H1 (cell line): ENCODE data around the gene TBC1D16. TPM values are rescaled to one million over a fixed set of nuclear protein-coding genes. Genes with fewer than 3 reads are reported as not detected.

ENCODE experiments used
- CTCF ChIA-PET: fragments of 300-600 bp; sonication (Branson Sonifier 250); formaldehyde crosslinking; loops from one replicate; lab custom pipeline; 2021; ENCODE audit not compliant: partially characterized antibody; lab: Charles Lee
- POLR2A ChIA-PET: fragments of 300-600 bp; sonication (Branson Sonifier 250); formaldehyde crosslinking; loops from one replicate; lab custom pipeline; 2021; ENCODE audit warnings: inconsistent platforms; ENCODE audit not compliant: partially characterized antibody; lab: Charles Lee
- DNase-seq, 2 experiments: peaks; one replicate each; pipeline versions ENCODE4 v3.0.0 to v3.0.0-alpha.2; 2010 to 2022; ENCODE audit warnings: low spot score in 2 of 2, low read depth in 1 of 2, mixed read lengths in 1 of 2
- FAIRE-seq: peaks from 2 replicates; lab custom pipeline; 2011; peaks lifted over from hg19 to GRCh38; lab: Jason Lieb, UNC
- H2AFZ ChIP-seq: 2 replicates; pipeline ENCODE4 v1.8.1; 2012; ENCODE audit warnings: low read length, inconsistent platforms
- H2AK5ac ChIP-seq: 2 replicates; pipeline ENCODE4 v1.6.1; 2013; ENCODE audit warnings: low read depth, low read length
- H2BK120ac ChIP-seq: replicated peaks from 2 replicates; pipeline ENCODE3; 2013; ENCODE audit warnings: low read depth, low read length, inconsistent platforms
- H2BK12ac ChIP-seq: 2 replicates; pipeline ENCODE4 v1.6.1; 2013; ENCODE audit warnings: low read depth, low read length
- H2BK15ac ChIP-seq: 2 replicates; pipeline ENCODE4 v1.6.1; 2013; ENCODE audit warnings: low read length
- H2BK20ac ChIP-seq: 2 replicates; pipeline ENCODE4 v1.6.1; 2013; ENCODE audit warnings: low read length
- H2BK5ac ChIP-seq: 2 replicates; pipeline ENCODE4 v1.6.1; 2013; ENCODE audit warnings: low read depth, low read length
- H3K14ac ChIP-seq: 2 replicates; pipeline ENCODE4 v1.6.1; 2013; ENCODE audit warnings: inconsistent platforms; ENCODE audit not compliant: insufficient read length
- H3K18ac ChIP-seq: 2 replicates; pipeline ENCODE4 v1.6.1; 2013; ENCODE audit warnings: low read length; ENCODE audit errors: extremely low read depth
- H3K23ac ChIP-seq: 2 replicates; pipeline ENCODE4 v1.6.1; 2013; ENCODE audit warnings: inconsistent platforms; ENCODE audit not compliant: insufficient read length
- H3K23me2 ChIP-seq: 2 replicates; pipeline ENCODE4 v1.6.1; 2013; ENCODE audit warnings: low read depth, low read length
- H3K27ac ChIP-seq: 2 replicates; pipeline ENCODE4 v1.6.1; 2011; ENCODE audit warnings: low read depth, low read length, inconsistent platforms
- H3K27me3 ChIP-seq, 4 experiments: replicated peaks in 1 of 4; 1 replicate in 1 of 4; 2 replicates in 3 of 4; pipeline versions ENCODE4 v1.6.1 to v1.8.1; 2011 to 2013; ENCODE audit warnings: low read length in 3 of 4, mild to moderate bottlenecking in 3 of 4, inconsistent platforms in 2 of 4, mixed read lengths in 2 of 4, moderate library complexity in 1 of 4; ENCODE audit not compliant: control insufficient read depth in 3 of 4, insufficient read depth in 3 of 4; ENCODE audit errors: extremely low read depth in 1 of 4
- H3K36me3 ChIP-seq, 4 experiments: 2 replicates each; pipeline versions ENCODE4 v1.6.1 to v1.8.1; 2011 to 2013; ENCODE audit warnings: mild to moderate bottlenecking in 4 of 4, low read length in 3 of 4, moderate library complexity in 2 of 4, control low read depth in 1 of 4, inconsistent platforms in 1 of 4; ENCODE audit not compliant: insufficient read depth in 4 of 4, control insufficient read depth in 2 of 4
- H3K4ac ChIP-seq: replicated peaks from 2 replicates; pipeline ENCODE3; 2013; ENCODE audit warnings: low read length, low read depth, mixed read lengths, inconsistent platforms; ENCODE audit not compliant: insufficient read length
- H3K4me1 ChIP-seq, 4 experiments: replicated peaks in 1 of 4; 1 replicate in 1 of 4; 2 replicates in 3 of 4; pipeline versions ENCODE4 v1.6.1 to v1.8.1; 2011 to 2013; ENCODE audit warnings: low read length in 3 of 4, inconsistent platforms in 2 of 4, mixed read lengths in 1 of 4; ENCODE audit not compliant: insufficient read depth in 4 of 4, control insufficient read depth in 3 of 4
- H3K4me2 ChIP-seq, 2 experiments: 2 replicates each; pipeline versions ENCODE4 v1.6.1 to v1.8.1; 2011 to 2013; ENCODE audit warnings: low read depth in 2 of 2, low read length in 2 of 2, control low read depth in 1 of 2, inconsistent platforms in 1 of 2, mild to moderate bottlenecking in 1 of 2; ENCODE audit not compliant: insufficient read depth in 1 of 2
- H3K4me3 ChIP-seq, 4 experiments: fragments of 200-600, 300-600 bp in 1 of 4; sonication (generic), shearing (Covaris generic), sonication (Bioruptor Twin) in 1 of 4; 2 replicates each; pipeline versions ENCODE4 v1.5.1 to v1.8.1; 2011 to 2016; ENCODE audit warnings: low read length in 4 of 4, low read depth in 3 of 4, control low read depth in 2 of 4, inconsistent platforms in 2 of 4, mild to moderate bottlenecking in 2 of 4, mixed read lengths in 1 of 4, moderate library complexity in 1 of 4; ENCODE audit not compliant: insufficient read depth in 2 of 4; ENCODE audit errors: extremely low read depth in 1 of 4
- H3K56ac ChIP-seq: replicated peaks from 2 replicates; pipeline ENCODE3; 2013; ENCODE audit warnings: low read depth, mild to moderate bottlenecking, mixed read lengths, low read length, inconsistent platforms; ENCODE audit not compliant: insufficient read length
- H3K79me1 ChIP-seq: 2 replicates; pipeline ENCODE4 v1.6.1; 2013; ENCODE audit warnings: low read depth, low read length, control low read depth
- H3K79me2 ChIP-seq, 2 experiments: 2 replicates each; pipeline versions ENCODE4 v1.6.1 to v1.8.1; 2012 to 2013; ENCODE audit warnings: low read length in 2 of 2, mild to moderate bottlenecking in 2 of 2, inconsistent platforms in 1 of 2; ENCODE audit not compliant: insufficient read depth in 2 of 2, control insufficient read depth in 1 of 2
- H3K9ac ChIP-seq, 4 experiments: replicated peaks in 1 of 4; 1 replicate in 1 of 4; 2 replicates in 3 of 4; pipeline versions ENCODE4 v1.6.1 to v1.8.1; 2011 to 2013; ENCODE audit warnings: low read depth in 3 of 4, low read length in 3 of 4, control low read depth in 2 of 4, mild to moderate bottlenecking in 2 of 4, moderate library complexity in 2 of 4, inconsistent platforms in 1 of 4; ENCODE audit errors: extremely low read depth in 1 of 4
- H3K9me3 ChIP-seq, 2 experiments: 2 replicates each; pipeline versions ENCODE4 v1.6.1 to v1.8.1; 2012 to 2013; ENCODE audit warnings: mild to moderate bottlenecking in 2 of 2, moderate library complexity in 2 of 2, control low read depth in 1 of 2, inconsistent platforms in 1 of 2, low read depth in 1 of 2, low read length in 1 of 2, mixed read lengths in 1 of 2; ENCODE audit not compliant: insufficient read depth in 2 of 2
- H4K20me1 ChIP-seq, 2 experiments: replicated peaks in 1 of 2; 2 replicates each; pipeline versions ENCODE3 to v1.8.1; 2011 to 2013; ENCODE audit warnings: inconsistent platforms in 2 of 2, low read length in 2 of 2, mild to moderate bottlenecking in 1 of 2; ENCODE audit not compliant: insufficient read depth in 2 of 2, control insufficient read depth in 1 of 2
- H4K5ac ChIP-seq: 2 replicates; pipeline ENCODE4 v1.6.1; 2013; ENCODE audit warnings: low read length, low read depth, mixed read lengths, inconsistent platforms; ENCODE audit not compliant: insufficient read length
- H4K8ac ChIP-seq: 2 replicates; pipeline ENCODE4 v1.8.0; 2013; ENCODE audit warnings: mild to moderate bottlenecking, moderate library complexity, low read length, inconsistent platforms; ENCODE audit not compliant: insufficient read depth; ENCODE audit errors: extremely low read depth
- H4K91ac ChIP-seq: replicated peaks from 2 replicates; pipeline ENCODE3; 2013; ENCODE audit warnings: low read length, mixed read lengths, inconsistent platforms; ENCODE audit not compliant: insufficient read length
- ASH2L ChIP-seq: fragments of 200-600, 300-600 bp; sonication (generic); IDR thresholded peaks from one replicate; pipeline ENCODE4 v1.7.1; 2017; ENCODE audit warnings: low read length
- CBX5 ChIP-seq: fragments of 300-800, 300-1000 bp; sonication (generic); IDR thresholded peaks from 2 replicates; pipeline ENCODE4 v1.7.1; 2016; ENCODE audit warnings: antibody characterized with exemption, low read length, low read depth
- CTBP2 ChIP-seq: IDR thresholded peaks from 2 replicates; pipeline ENCODE4 v1.7.0; 2011; ENCODE audit warnings: borderline replicate concordance, mild to moderate bottlenecking, moderate library complexity, mixed read lengths, low read length; ENCODE audit not compliant: insufficient read depth, insufficient read length
- EP300 ChIP-seq, 2 experiments: IDR thresholded peaks; 1 replicate in 1 of 2; 2 replicates in 1 of 2; pipeline ENCODE4 v1.6.1; 2011 to 2012; ENCODE audit warnings: low read depth in 2 of 2, low read length in 2 of 2, mild to moderate bottlenecking in 2 of 2, borderline replicate concordance in 1 of 2, inconsistent platforms in 1 of 2, moderate library complexity in 1 of 2
- KDM4A ChIP-seq: IDR thresholded peaks from one replicate; pipeline ENCODE4 v1.7.1; 2012; ENCODE audit warnings: low read depth, mild to moderate bottlenecking, moderate library complexity, low read length, inconsistent platforms; ENCODE audit not compliant: severe bottlenecking
- POLR2A ChIP-seq, 2 experiments: IDR thresholded peaks; 1 replicate in 1 of 2; 2 replicates in 1 of 2; pipeline ENCODE4 v1.6.1; 2011; ENCODE audit warnings: low read depth in 2 of 2, low read length in 2 of 2, mild to moderate bottlenecking in 2 of 2; ENCODE audit errors: control extremely low read depth in 1 of 2
- POU5F1 ChIP-seq: IDR thresholded peaks from 2 replicates; pipeline ENCODE4 v1.6.1; 2011; ENCODE audit warnings: low read depth, mild to moderate bottlenecking, low read length, moderate library complexity
- RNF2 ChIP-seq: fragments of 200-900, 300-1000 bp; sonication (generic); IDR thresholded peaks from 2 replicates; pipeline ENCODE4 v1.7.1; 2016; ENCODE audit warnings: borderline replicate concordance, low read depth, mild to moderate bottlenecking, antibody characterized with exemption, low read length; ENCODE audit not compliant: poor library complexity, severe bottlenecking; ENCODE audit errors: missing control alignments
- SIRT6 ChIP-seq: IDR thresholded peaks from one replicate; pipeline ENCODE4 v1.7.1; 2012; ENCODE audit warnings: low read length, inconsistent platforms
- SUZ12 ChIP-seq: fragments of 200-600 bp; sonication (generic); IDR thresholded peaks from 2 replicates; pipeline ENCODE4 v1.6.1; 2012; ENCODE audit warnings: mild to moderate bottlenecking, inconsistent platforms, low read length, moderate library complexity, mixed read lengths
- WGBS, 2 experiments: shearing (Covaris generic) in 1 of 2; methylation state at CpG; one replicate each; pipeline versions ENCODE4 v1.1.6 to v1.1.7; 2013 to 2015; ENCODE audit warnings: low lambda C conversion rate in 2 of 2, mixed read lengths in 2 of 2, inconsistent platforms in 1 of 2, low coverage in 1 of 2, missing lambda C conversion rate in 1 of 2; ENCODE audit not compliant: insufficient replicate concordance in 2 of 2, insufficient coverage in 1 of 2, insufficient read length in 1 of 2; ENCODE audit errors: extremely low coverage in 1 of 2, missing lambda C conversion rate in 1 of 2; 5-methylcytosine and 5-hydroxymethylcytosine counted together
- polyA plus RNA-seq, 7 experiments: library from polyadenylated mRNA; depleted of rRNA in 3 of 7; stranded (reverse) in 5 of 7; unstranded in 2 of 7; fragments of >200 nt in 5 of 7; fragments of 200-250 nt in 2 of 7; gene quantifications; 1 replicate in 5 of 7; 2 replicates in 1 of 7; 4 replicates in 1 of 7; pipeline versions ENCODE4 v1.2.1 to v1.2.3, GENCODE V29; 2011 to 2013; ENCODE audit warnings: missing spikeins in 2 of 7, mixed read lengths in 2 of 7
- total RNA-seq: library from RNA; stranded (reverse); fragmentation: NEBNext Ultra II Directional; extraction: Animal tissue kit (Norgen Biotek cat#: 25700); gene quantifications from 2 replicates; pipeline ENCODE4 v1.2.1, GENCODE V29; 2021
- TF ChIP-seq, protein P1 (sequence below): IDR thresholded peaks from 2 replicates; pipeline ENCODE4 v1.6.1; 2011; ENCODE audit warnings: low read depth, mild to moderate bottlenecking, low read length; ENCODE audit not compliant: insufficient read depth

The TBC1D16 gene
- total and polyA plus RNA-seq, 2 of the 8 experiments (the other 6 are each of a cell fraction or from before 2014, with no cell fraction given): 21.1 to 109 TPM

DNA sequence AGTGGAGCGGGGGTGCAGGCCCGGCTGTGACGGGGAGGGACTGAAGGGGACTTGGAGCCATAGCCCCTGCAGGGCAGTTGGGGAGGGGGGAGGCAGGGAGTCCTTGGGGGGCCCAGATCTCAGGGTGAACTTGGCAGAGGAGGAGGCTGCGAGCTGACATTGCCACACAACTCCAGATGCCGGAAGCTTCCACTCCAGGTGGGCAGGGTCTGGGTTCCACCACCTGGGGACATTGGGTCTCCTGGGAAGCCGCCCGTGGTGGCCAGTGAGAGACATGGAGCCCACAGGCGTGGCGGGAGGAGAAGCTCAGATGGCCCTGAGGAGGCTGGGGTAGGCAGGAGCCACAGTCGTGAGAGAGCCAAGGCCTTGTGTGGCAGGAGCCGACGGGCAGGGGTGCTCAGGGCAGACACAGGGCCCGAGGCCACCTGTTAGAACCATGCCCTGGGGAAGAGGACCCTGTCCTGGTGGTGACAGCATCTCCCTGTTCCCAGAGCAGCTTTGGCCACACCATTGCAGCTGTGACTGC lies 47.5 kb upstream of the TBC1D16 start:
- 0 out of 2 replicates have a peak overlapping the region, but pooled peaks have one; percentile 48 for H3K18ac ChIP-seq
- H4K5ac ChIP-seq: no peak overlapping the region
- no peaks in the 10 kb centered on the region for H3K79me2 ChIP-seq
- H3K23me2 ChIP-seq: no peaks in the 10 kb centered on the region
- peak overlapping the region; percentile 66 for H3K4ac ChIP-seq
- no peak overlapping the region for H2BK12ac ChIP-seq
- H3K36me3 ChIP-seq: no peaks in the 10 kb centered on the region
- H3K79me1 ChIP-seq: no peaks in the 10 kb centered on the region
- H2AFZ ChIP-seq: no peak overlapping the region
- no peak overlapping the region for H3K56ac ChIP-seq
- DNase-seq (no peak), FAIRE-seq (no peak)
- H3K9me3 ChIP-seq: no peaks in the 10 kb centered on the region
- H3K4me1 ChIP-seq: peaks cover 0 to 8% (median 1%) of the 10 kb centered on the region in 4 experiments; a peak in 5 of 7 replicates
- no peak overlapping the region for H2BK5ac ChIP-seq
- ChIA-PET CTCF (interaction anchor here (0.7 to 5.8 kb wide), 45 partner anchors 10 to 331 kb away, joined by 3 to 44 read pairs (median 4); partner anchors contain the start of gene GAA), POLR2A (interaction anchor here (1.1 to 1.7 kb wide), 6 partner anchors 18 to 120 kb away, joined by 3 to 7 read pairs (median 4); partner anchors contain the start of gene GAA)
- H4K8ac ChIP-seq: peak overlapping the region; percentile 53; the same call in 1 of the 2 replicates
- H3K4me3 ChIP-seq: no peak overlapping the region
- H3K9ac ChIP-seq: no peak overlapping the region; a peak in 1 of 7 replicates
- H2BK20ac ChIP-seq: no peak overlapping the region
- 96% methylated on average over 12 of the region's 13 CpGs; no CpG with 5 or more reads in 1 of the 2 experiments for WGBS, 2 experiments
- H3K27ac ChIP-seq: no peak overlapping the region
- H3K4me2 ChIP-seq: no peak overlapping the region
- H4K20me1 ChIP-seq: no peaks in the 10 kb centered on the region
- no peak overlapping the region for H3K14ac ChIP-seq
- no peaks in the 10 kb centered on the region for H3K27me3 ChIP-seq
- no peak overlapping the region for H3K23ac ChIP-seq
- H2BK120ac ChIP-seq: no peak overlapping the region
- H2AK5ac ChIP-seq: peak overlapping the region; percentile 93; the same call in 1 of the 2 replicates
- peak overlapping the region; percentile 61; the same call in 1 of the 2 replicates for H2BK15ac ChIP-seq
- H4K91ac ChIP-seq: no peak overlapping the region
- TF ChIP-seq EP300 (IDR thresholded peaks at IDR 0.05; ENCODE audit: borderline replicate concordance in 1 of 2, low read depth in 2 of 2, low read length in 2 of 2) (no peak), SIRT6 (no peak), KDM4A (no peak), POU5F1 (no peak), ASH2L (no peak), CBX5 (no peak), CTBP2 (no peak), SUZ12 (no peak), POLR2A (IDR thresholded peaks at IDR 0.05; ENCODE audit: control extremely low read depth in 1 of 2, low read depth in 2 of 2, low read length in 2 of 2) (no peak), RNF2 (no peak)
- TF ChIP-seq, protein P1, sequence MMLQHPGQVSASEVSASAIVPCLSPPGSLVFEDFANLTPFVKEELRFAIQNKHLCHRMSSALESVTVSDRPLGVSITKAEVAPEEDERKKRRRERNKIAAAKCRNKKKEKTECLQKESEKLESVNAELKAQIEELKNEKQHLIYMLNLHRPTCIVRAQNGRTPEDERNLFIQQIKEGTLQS: no peak
